Measurements from ENCODE around the gene LYPD8. TPM values are rescaled to one million over a fixed set of nuclear protein-coding genes. Genes with fewer than 3 reads are reported as not detected.

LYPD8 gene
- total RNA-seq, 2 donors from 2014 or later: not detected

- no peak for TF ChIP-seq CTCF (conservative IDR thresholded peaks at IDR 0.05)
- 50 to 62% methylated on average over 2 of the region's 2 CpGs for WGBS, 2 experiments (ENCODE audit: insufficient coverage in 1 of 2, insufficient read length in 1 of 2)
- Mint-ChIP-seq H3K27me3 (ENCODE audit: insufficient read depth) (no peaks in the 10 kb centered on the region), H3K4me1 (no peaks in the 10 kb centered on the region), H3K9me3 (peaks cover 9% of the 10 kb centered on the region), H3K36me3 (ENCODE audit: low read depth) (peaks cover 1% of the 10 kb centered on the region), H3K4me3 (no peak overlapping the region), H3K27ac (no peak overlapping the region)
- Histone ChIP-seq H3K4me3 (ENCODE audit: low read length) (no peak overlapping the region), H3K9ac (ENCODE audit: extremely low read depth, low read length, poor library complexity, severe bottlenecking) (no peak overlapping the region), H3K27me3 (ENCODE audit: control insufficient read depth, insufficient read depth, low read length, poor library complexity, severe bottlenecking) (no peaks in the 10 kb centered on the region), H3K36me3 (ENCODE audit: control insufficient read depth, insufficient read depth, low read length) (no peaks in the 10 kb centered on the region), H3K9me3 (ENCODE audit: control insufficient read depth, low read length) (peaks cover 89% of the 10 kb centered on the region), H3K4me1 (ENCODE audit: control insufficient read depth, insufficient read depth, low read length) (no peaks in the 10 kb centered on the region), H3K27ac (ENCODE audit: low read depth, low read length) (no peak overlapping the region)
- no peak for DNase-seq
These were observed 51.0 kb downstream of the LYPD8 start for GRCh38 chr1:248704606-248705005.

GRCh38 chr1:248703674-248704073 lies 51.9 kb downstream of the LYPD8 start:
- DNase-seq: no peak
- Histone ChIP-seq H3K36me3 (ENCODE audit: control insufficient read depth, insufficient read depth, low read length) (no peaks in the 10 kb centered on the region), H3K27ac (ENCODE audit: low read depth, low read length) (no peak overlapping the region), H3K4me3 (ENCODE audit: low read length) (no peak overlapping the region), H3K27me3 (ENCODE audit: control insufficient read depth, insufficient read depth, low read length, poor library complexity, severe bottlenecking) (no peaks in the 10 kb centered on the region), H3K9ac (ENCODE audit: extremely low read depth, low read length, poor library complexity, severe bottlenecking) (no peak overlapping the region), H3K4me1 (ENCODE audit: control insufficient read depth, insufficient read depth, low read length) (no peaks in the 10 kb centered on the region), H3K9me3 (ENCODE audit: control insufficient read depth, low read length) (peaks cover 87% of the 10 kb centered on the region)
- Mint-ChIP-seq H3K4me1 (no peaks in the 10 kb centered on the region), H3K27ac (no peak overlapping the region), H3K36me3 (ENCODE audit: low read depth) (no peaks in the 10 kb centered on the region), H3K9me3 (peaks cover 17% of the 10 kb centered on the region), H3K27me3 (ENCODE audit: insufficient read depth) (no peaks in the 10 kb centered on the region), H3K4me3 (no peak overlapping the region)
- 86% methylated on average over 1 of the region's 2 CpGs; no CpG with 5 or more reads in 1 of the 2 experiments for WGBS, 2 experiments (ENCODE audit: insufficient coverage in 1 of 2, insufficient read length in 1 of 2)
- TF ChIP-seq CTCF (conservative IDR thresholded peaks at IDR 0.05): no peak

GRCh38 chr1:248702714-248703113 lies 52.8 kb downstream of the LYPD8 start, which contains the start of gene OR14I1:
Gene OR14I1 (minus strand): TSS chr1:248702766.
- H3K4me3 Mint-ChIP-seq: no peak within 1 kb of the TSS
- H3K4me3 ChIP-seq (ENCODE audit: low read length): no peak within 1 kb of the TSS
- H3K9me3 Mint-ChIP-seq: peaks cover 27% of the 10 kb centered on the region
- H3K9ac ChIP-seq (ENCODE audit: extremely low read depth, low read length, poor library complexity, severe bottlenecking): no peak within 1 kb of the TSS
- no peaks in the 10 kb centered on the region for H3K4me1 Mint-ChIP-seq
- H3K36me3 Mint-ChIP-seq (ENCODE audit: low read depth): no peaks in the 10 kb centered on the region
- H3K27ac Mint-ChIP-seq: no peak within 1 kb of the TSS
- no peak within 1 kb of the TSS for H3K27ac ChIP-seq (ENCODE audit: low read depth, low read length)
- H3K36me3 ChIP-seq (ENCODE audit: control insufficient read depth, insufficient read depth, low read length): no peaks in the 10 kb centered on the region
- no peaks in the 10 kb centered on the region for H3K27me3 ChIP-seq (ENCODE audit: control insufficient read depth, insufficient read depth, low read length, poor library complexity, severe bottlenecking)
- WGBS, 2 experiments (ENCODE audit: insufficient coverage in 1 of 2, insufficient read length in 1 of 2): 38 to 69% methylated on average over 1 of the region's 1 CpG
- H3K27me3 Mint-ChIP-seq (ENCODE audit: insufficient read depth): no peaks in the 10 kb centered on the region
- no peaks in the 10 kb centered on the region for H3K4me1 ChIP-seq (ENCODE audit: control insufficient read depth, insufficient read depth, low read length)
- H3K9me3 ChIP-seq (ENCODE audit: control insufficient read depth, low read length): peaks cover 88% of the 10 kb centered on the region
- no peak for DNase-seq
- no peak for TF ChIP-seq CTCF (conservative IDR thresholded peaks at IDR 0.05)

Data from endodermal cell (in vitro differentiated cells).